ENCODE measurements around the gene NMBR.

The NMBR gene

DNA sequence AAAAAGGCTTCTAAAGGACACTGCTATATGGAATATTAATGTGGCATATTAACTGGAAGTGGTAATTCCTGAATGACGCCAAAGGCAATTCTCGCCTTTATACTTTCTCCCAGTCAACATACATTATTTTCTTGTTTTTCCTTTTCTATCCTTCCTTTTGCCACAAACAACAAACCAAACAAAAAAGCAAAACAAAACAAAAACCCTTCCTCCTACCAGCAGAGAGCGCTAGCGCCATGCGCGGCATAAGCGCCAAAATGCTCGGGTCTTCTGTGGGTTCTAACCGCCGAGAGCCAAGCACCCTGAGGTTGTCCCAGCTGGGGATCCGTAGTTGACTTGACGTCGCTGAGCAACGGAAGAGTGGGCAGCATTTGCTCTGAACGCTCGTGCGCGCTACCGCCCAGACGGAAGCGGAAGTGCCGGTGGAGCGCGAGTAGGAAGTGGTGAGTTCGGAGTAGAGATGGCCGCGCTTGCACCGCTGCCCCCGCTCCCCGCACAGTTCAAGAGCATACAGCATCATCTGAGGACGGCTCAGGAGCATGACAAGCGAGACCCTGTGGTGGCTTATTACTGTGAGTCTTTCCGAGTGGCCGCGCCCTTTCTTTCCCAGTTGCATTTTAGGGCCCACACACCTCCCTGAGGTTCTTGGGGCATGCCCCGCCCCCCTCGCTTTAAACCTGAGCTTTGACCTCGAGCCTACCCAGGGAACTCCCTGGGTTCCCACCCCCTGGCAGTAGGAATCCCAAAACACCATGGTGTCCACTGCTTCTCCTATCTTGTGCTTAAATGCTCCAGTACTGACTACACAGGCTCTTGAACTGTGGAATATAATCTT is at the start of gene NMBR, which contains the start of gene VTA1:
TSS of gene NMBR (minus strand) at position 295 of the 835 bp plus-strand sequence. CDS start 58,464 bp downstream, outside the sequence.
TSS of gene VTA1 (plus strand) at position 436 of the 835 bp plus-strand sequence. CDS start at position 461, 25 bp downstream.
- no peak for TF ChIP-seq REST (IDR thresholded peaks at IDR 0.05; ENCODE audit: low read depth)
- TF ChIP-seq CEBPB (IDR thresholded peaks at IDR 0.05) = no peak
- TF ChIP-seq CREB1 (IDR thresholded peaks at IDR 0.05; ENCODE audit: low read depth) = no peak; the same call in 1 of the 2 replicates
- peak; percentile 87 for TF ChIP-seq RAD21 (IDR thresholded peaks at IDR 0.05; ENCODE audit: low read depth)
- TF ChIP-seq MAX (IDR thresholded peaks at IDR 0.05) = peak; percentile 87
- TF ChIP-seq TCF12 (IDR thresholded peaks at IDR 0.05; ENCODE audit: low read depth) = peak; percentile 67; the same call in 1 of the 2 replicates
- peak; percentile 40; the same call in 1 of the 2 replicates for TF ChIP-seq TEAD4 (IDR thresholded peaks at IDR 0.05)
- peak; percentile 75 for TF ChIP-seq EGR1 (IDR thresholded peaks at IDR 0.05)
- TF ChIP-seq YY1 (IDR thresholded peaks at IDR 0.05; ENCODE audit: low read depth) = peak; percentile 90
- TF ChIP-seq FOXM1 (IDR thresholded peaks at IDR 0.05; ENCODE audit: borderline replicate concordance, low read depth) = peak; percentile 60; the same call in 1 of the 2 replicates
- TF ChIP-seq NFIC (IDR thresholded peaks at IDR 0.05) = peak; percentile 57; the same call in 1 of the 2 replicates
- TF ChIP-seq ZBTB7A (IDR thresholded peaks at IDR 0.05; ENCODE audit: low read depth) = no peak
- TF ChIP-seq USF1 (IDR thresholded peaks at IDR 0.05) = no peak
- TF ChIP-seq EP300 (IDR thresholded peaks at IDR 0.05; ENCODE audit: borderline replicate concordance) = peak; percentile 42; the same call in 1 of the 2 replicates
- peak; percentile 71 for TF ChIP-seq TAF1 (IDR thresholded peaks at IDR 0.05; ENCODE audit: low read depth)

- TF ChIP-seq EGR1 (IDR thresholded peaks at IDR 0.05) (no peak), RAD21 (IDR thresholded peaks at IDR 0.05; ENCODE audit: low read depth) (no peak), REST (IDR thresholded peaks at IDR 0.05; ENCODE audit: low read depth) (no peak), NFIC (IDR thresholded peaks at IDR 0.05) (no peak), TEAD4 (IDR thresholded peaks at IDR 0.05) (no peak), FOXM1 (IDR thresholded peaks at IDR 0.05; ENCODE audit: borderline replicate concordance, low read depth) (no peak), YY1 (IDR thresholded peaks at IDR 0.05; ENCODE audit: low read depth) (no peak), TAF1 (IDR thresholded peaks at IDR 0.05; ENCODE audit: low read depth) (no peak), CREB1 (IDR thresholded peaks at IDR 0.05; ENCODE audit: low read depth) (no peak), MAX (IDR thresholded peaks at IDR 0.05) (no peak), TCF12 (IDR thresholded peaks at IDR 0.05; ENCODE audit: low read depth) (no peak), EP300 (IDR thresholded peaks at IDR 0.05; ENCODE audit: borderline replicate concordance) (no peak), CEBPB (IDR thresholded peaks at IDR 0.05) (no peak)
Measured at GRCh38 chr6:142195862-142196541, 49.1 kb upstream of the NMBR start.

- TF ChIP-seq REST (IDR thresholded peaks at IDR 0.05; ENCODE audit: low read depth) (no peak), TAF1 (IDR thresholded peaks at IDR 0.05; ENCODE audit: low read depth) (no peak), RAD21 (IDR thresholded peaks at IDR 0.05; ENCODE audit: low read depth) (no peak), FOXM1 (IDR thresholded peaks at IDR 0.05; ENCODE audit: borderline replicate concordance, low read depth) (no peak), MAX (IDR thresholded peaks at IDR 0.05) (no peak), NFIC (IDR thresholded peaks at IDR 0.05) (no peak), EGR1 (IDR thresholded peaks at IDR 0.05) (no peak), YY1 (IDR thresholded peaks at IDR 0.05; ENCODE audit: low read depth) (no peak), USF1 (IDR thresholded peaks at IDR 0.05) (no peak), CEBPB (IDR thresholded peaks at IDR 0.05) (no peak), EP300 (IDR thresholded peaks at IDR 0.05; ENCODE audit: borderline replicate concordance) (no peak), ZBTB7A (IDR thresholded peaks at IDR 0.05; ENCODE audit: low read depth) (no peak), TEAD4 (IDR thresholded peaks at IDR 0.05) (no peak), CREB1 (IDR thresholded peaks at IDR 0.05; ENCODE audit: low read depth) (no peak)
Measured at GRCh38 chr6:142193621-142194020, 46.7 kb upstream of the NMBR start.

Measured in Ishikawa (cell line).